SK-N-DZ (cell line): ENCODE measurements around the gene AMHR2.

Experiments
- DNase-seq: peaks from one replicate; pipeline ENCODE4 v3.0.0-alpha.2; 2015; ENCODE audit warnings: low spot score

The AMHR2 gene

DNA sequence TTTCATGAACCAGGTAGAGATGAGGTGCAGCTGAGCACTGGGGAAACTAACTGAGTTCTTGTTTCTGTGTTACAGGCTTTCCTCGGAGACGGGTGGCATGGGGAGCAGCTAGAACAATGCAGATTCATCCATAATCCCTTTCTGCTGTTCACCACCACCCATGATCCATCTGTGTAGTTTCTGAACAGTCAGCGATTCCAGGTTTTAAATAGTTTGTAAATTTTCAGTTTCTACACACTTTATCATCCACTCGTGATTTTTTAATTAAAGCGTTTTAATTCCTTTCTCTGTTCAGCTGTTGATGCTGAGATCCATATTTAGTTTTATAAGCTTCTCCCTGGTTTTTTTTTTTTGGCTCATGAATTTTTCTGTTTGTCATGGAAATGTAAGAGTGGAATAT lies 55.7 kb downstream of the AMHR2 start:
- no peak for DNase-seq

DNA sequence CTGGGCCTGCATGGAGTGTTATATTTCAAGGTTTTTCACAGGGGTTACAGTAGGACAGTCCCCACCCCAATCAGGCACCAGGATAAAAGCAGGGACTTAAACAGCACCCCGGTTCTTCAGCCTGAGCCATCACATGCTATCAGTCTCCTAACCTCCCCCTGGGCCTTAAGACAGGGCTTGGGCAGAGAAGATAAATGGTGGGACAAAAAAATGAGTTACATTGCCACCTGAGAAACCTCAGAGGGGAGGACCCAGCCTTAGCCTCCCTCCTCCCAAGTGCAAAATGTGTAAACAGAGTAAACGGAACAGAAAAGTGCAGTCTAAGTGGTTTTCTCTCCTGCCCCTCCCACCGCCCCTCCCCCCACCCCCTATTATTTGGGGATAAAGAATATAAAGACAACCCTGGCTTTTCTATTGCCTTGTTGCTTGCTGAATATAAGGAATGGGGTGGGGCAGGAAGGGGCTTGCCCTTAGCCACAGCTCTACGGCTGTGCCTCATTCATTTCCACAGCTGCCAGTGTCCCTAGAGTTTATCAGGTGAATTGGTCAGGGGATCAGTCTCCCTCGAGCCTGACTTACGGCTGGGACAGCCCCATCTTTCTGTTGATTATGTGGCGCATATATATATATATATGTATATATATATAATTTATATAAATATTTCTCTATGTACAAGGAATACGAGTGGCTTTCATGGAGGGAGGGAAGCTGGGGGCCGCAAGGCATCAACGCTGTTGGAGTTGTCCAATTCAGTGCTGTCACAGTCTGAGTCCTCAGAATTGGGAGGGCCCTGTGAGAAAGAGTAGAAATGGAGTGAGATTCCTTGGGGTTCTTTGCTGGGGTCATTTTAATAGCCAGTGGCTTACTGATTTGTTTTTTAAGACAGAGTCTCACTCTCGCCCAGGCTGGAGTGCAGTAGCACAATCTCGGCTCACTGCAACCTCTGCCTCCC lies 57.1 kb downstream of the AMHR2 start:
- no peak for DNase-seq
